Measurements from ENCODE around the gene CBLL1.

DNA sequence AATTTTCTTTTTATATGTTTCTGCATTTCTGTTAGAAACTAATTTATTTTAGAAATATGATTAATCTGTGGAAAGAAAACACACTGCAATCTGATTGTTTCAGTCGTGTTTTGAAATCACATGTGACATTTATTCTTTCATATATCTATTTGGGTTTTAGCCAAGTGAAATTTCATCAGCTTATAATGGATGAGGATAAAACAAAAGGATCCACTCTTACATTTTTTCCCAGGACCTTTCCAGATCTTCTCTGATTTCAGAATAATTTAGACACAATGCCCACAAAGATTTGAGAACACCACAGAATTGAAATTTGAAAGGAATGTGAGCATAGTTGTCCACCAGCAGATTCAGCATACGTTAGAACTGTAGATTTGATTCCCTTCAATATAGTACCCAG is 29.1 kb downstream of the CBLL1 start:
- TF ChIP-seq CBX5 (IDR thresholded peaks at IDR 0.05; ENCODE audit: low read depth) (no peak), MXI1 (IDR thresholded peaks at IDR 0.05; ENCODE audit: low read depth, low read length) (no peak), CTCF (IDR thresholded peaks at IDR 0.05 in 2 of 3, conservative IDR thresholded peaks at IDR 0.05 in 1 of 3; ENCODE audit: control insufficient read depth in 2 of 3, extremely low read depth in 1 of 3, insufficient read depth in 1 of 3, low read depth in 3 of 3, low read length in 3 of 3) (no peak)
